OCI-LY7 (cell line): ENCODE data around the gene SYNGR4. TPM values are rescaled to one million over a fixed set of nuclear protein-coding genes. Genes with fewer than 3 reads are reported as not detected.

Source experiments
- BruUV-seq: library from RNA; stranded (reverse); fragments of 400-500 nt; replicated peaks from 2 replicates; lab custom pipeline; 2021; lab: Mats Ljungman, UMichigan
- CTCF ChIA-PET: fragments of 300-600 bp; sonication (Branson Sonifier 250); formaldehyde crosslinking; loops from one replicate; lab custom pipeline; 2022; ENCODE audit warnings: antibody characterized with exemption; ENCODE audit not compliant: unreplicated experiment; lab: Charles Lee
- POLR2A ChIA-PET: fragments of 300-600 bp; sonication (Branson Sonifier 250); formaldehyde crosslinking; loops from one replicate; lab custom pipeline; 2022; ENCODE audit warnings: antibody characterized with exemption; lab: Charles Lee
- DNase-seq: peaks from one replicate; pipeline ENCODE4 v3.0.0-alpha.2; 2015; ENCODE audit warnings: low spot score
- H2AFZ ChIP-seq: fragments of 200-600 bp; sonication (generic), shearing (Covaris generic); 2 replicates; pipeline ENCODE4 v1.6.1; 2014; ENCODE audit warnings: mild to moderate bottlenecking, antibody characterized with exemption, low read length, moderate library complexity
- H3K27ac ChIP-seq: fragments of 200-600 bp; sonication (generic); 2 replicates; pipeline ENCODE4 v1.5.1; 2014; ENCODE audit warnings: mixed run types, low read depth, mild to moderate bottlenecking, moderate library complexity, low read length, inconsistent platforms; ENCODE audit not compliant: poor library complexity, severe bottlenecking
- H3K36me3 ChIP-seq: fragments of 200-600 bp; sonication (generic); 2 replicates; pipeline ENCODE4 v1.6.1; 2014; ENCODE audit warnings: mild to moderate bottlenecking, antibody characterized with exemption, low read length, moderate library complexity, mixed read lengths; ENCODE audit not compliant: insufficient read depth
- H3K4me1 ChIP-seq: fragments of 200-600 bp; sonication (generic); 2 replicates; pipeline ENCODE4 v1.5.1; 2014; ENCODE audit warnings: mild to moderate bottlenecking, low read length; ENCODE audit not compliant: insufficient read depth, poor library complexity, severe bottlenecking
- H3K4me2 ChIP-seq: fragments of 200-600 bp; sonication (generic); 2 replicates; pipeline ENCODE4 v1.6.1; 2014; ENCODE audit warnings: mild to moderate bottlenecking, low read length
- H3K4me3 ChIP-seq: fragments of 200-600 bp; sonication (generic); 2 replicates; pipeline ENCODE4 v1.5.1; 2014; ENCODE audit warnings: mild to moderate bottlenecking, low read depth, low read length; ENCODE audit not compliant: poor library complexity, severe bottlenecking
- H3K79me2 ChIP-seq: fragments of 200-600 bp; sonication (generic); 2 replicates; pipeline ENCODE4 v1.6.1; 2016; ENCODE audit warnings: low read depth, mild to moderate bottlenecking, low read length, moderate library complexity, mixed read lengths; ENCODE audit not compliant: insufficient read depth
- H3K9me2 ChIP-seq: fragments of 200-600 bp; sonication (generic); 2 replicates; pipeline ENCODE4 v1.6.1; 2016; ENCODE audit warnings: mild to moderate bottlenecking, low read length, mixed read lengths; ENCODE audit not compliant: insufficient read depth
- H3K9me3 ChIP-seq: fragments of 200-600 bp; sonication (generic); 2 replicates; pipeline ENCODE4 v1.6.1; 2014; ENCODE audit warnings: mild to moderate bottlenecking, mixed run types, low read length, mixed read lengths
- H4K20me1 ChIP-seq: fragments of 200-600 bp; sonication (generic); 2 replicates; pipeline ENCODE4 v1.6.1; 2014; ENCODE audit warnings: mild to moderate bottlenecking, antibody characterized with exemption, low read length, moderate library complexity, mixed read lengths; ENCODE audit not compliant: insufficient read depth
- CTCF ChIP-seq: fragments of 200-600 bp; sonication (generic); conservative IDR thresholded peaks from 2 replicates; pipeline ENCODE4 v1.5.1; 2014; ENCODE audit warnings: mild to moderate bottlenecking, antibody characterized with exemption, low read length, moderate library complexity, mixed read lengths
- EZH2phosphoT487 ChIP-seq: fragments of 200-600 bp; sonication (generic); IDR thresholded peaks from 2 replicates; pipeline ENCODE4 v1.6.1; 2018; ENCODE audit warnings: low read depth, borderline replicate concordance, mild to moderate bottlenecking, mixed run types, antibody characterized with exemption, low read length, moderate library complexity, mixed read lengths
- intact Hi-C: fragments of 100-400 bp; cut with micrococcal nuclease; formaldehyde crosslinking; loops from one replicate; pipeline ENCODE4 v1.10.0; 2022; ENCODE audit not compliant: unreplicated experiment
- total RNA-seq, 2 experiments: library from RNA; depleted of rRNA in 1 of 2; stranded (reverse); fragments of >200 nt in 1 of 2; shearing (Covaris generic) in 1 of 2; gene quantifications; 2 replicates each; pipeline ENCODE4 v1.2.3, GENCODE V29; 2014 to 2022

SYNGR4 gene
- total RNA-seq, 2 experiments from 2014 or later = 0.38 to 1.2 TPM

GRCh38 chr19:48359123-48359522 is 5.0 kb upstream of the SYNGR4 start:
- H3K4me3 ChIP-seq = no peak overlapping the region
- H3K4me2 ChIP-seq = no peak overlapping the region
- intact Hi-C loops = no loop called here
- H3K9me3 ChIP-seq = no peaks in the 10 kb centered on the region
- CTCF ChIA-PET = no interaction called here
- H4K20me1 ChIP-seq = no peaks in the 10 kb centered on the region
- H3K36me3 ChIP-seq = peaks cover 5% of the 10 kb centered on the region; the same call in 1 of the 2 replicates
- POLR2A ChIA-PET = interaction anchor here (0.6 kb wide), 1 partner anchor 25 kb away, joined by 4 read pairs; no protein-coding TSS in a partner anchor
- H2AFZ ChIP-seq = no peak overlapping the region
- no peaks in the 10 kb centered on the region for H3K9me2 ChIP-seq
- DNase-seq = no peak
- TF ChIP-seq EZH2phosphoT487 (no peak), CTCF (no peak)
- no peak overlapping the region for H3K27ac ChIP-seq
- H3K4me1 ChIP-seq = peaks cover 7% of the 10 kb centered on the region
- H3K79me2 ChIP-seq = 0 out of 2 replicates have a peak, but pooled peaks cover 3% of the 10 kb centered on the region
- BruUV-seq = no TSS peak

- intact Hi-C loops = no loop called here
- DNase-seq = no peak
- TF ChIP-seq CTCF = no peak
- no peak for TF ChIP-seq EZH2phosphoT487
- no peak overlapping the region for H3K27ac ChIP-seq
- H3K9me3 ChIP-seq = no peaks in the 10 kb centered on the region
- H3K79me2 ChIP-seq = 0 out of 2 replicates have a peak, but pooled peaks cover 3% of the 10 kb centered on the region
- no TSS peak for BruUV-seq
- POLR2A ChIA-PET = interaction anchor here (0.7 to 0.8 kb wide), 2 partner anchors 32 to 41 kb away, joined by 3 to 4 read pairs; no protein-coding TSS in a partner anchor
- no peak overlapping the region for H3K4me3 ChIP-seq
- H4K20me1 ChIP-seq = no peaks in the 10 kb centered on the region
- H3K4me1 ChIP-seq = peaks cover 16% of the 10 kb centered on the region
- CTCF ChIA-PET = no interaction called here
- H2AFZ ChIP-seq = no peak overlapping the region
- H3K9me2 ChIP-seq = no peaks in the 10 kb centered on the region
- peaks cover 5% of the 10 kb centered on the region; the same call in 1 of the 2 replicates for H3K36me3 ChIP-seq
- no peak overlapping the region for H3K4me2 ChIP-seq
Measured at GRCh38 chr19:48361912-48362311, 2.3 kb upstream of the SYNGR4 start.

- Histone ChIP-seq H3K27ac (peak overlapping the region; percentile 82), H3K4me1 (peaks cover 16% of the 10 kb centered on the region), H2AFZ (peak overlapping the region; percentile 76), H3K79me2 (0 out of 2 replicates have a peak, but pooled peaks cover 3% of the 10 kb centered on the region), H3K9me2 (no peaks in the 10 kb centered on the region), H3K4me2 (peak overlapping the region; percentile 90), H4K20me1 (no peaks in the 10 kb centered on the region), H3K36me3 (peaks cover 5% of the 10 kb centered on the region; the same call in 1 of the 2 replicates), H3K4me3 (peak overlapping the region; percentile 81), H3K9me3 (no peaks in the 10 kb centered on the region)
- intact Hi-C loops = no loop called here
- ChIA-PET CTCF (no interaction called here), POLR2A (interaction anchor here (0.5 to 2.4 kb wide), 5 partner anchors 30 to 218 kb away, joined by 3 to 16 read pairs (median 4); no protein-coding TSS in a partner anchor)
- DNase-seq = peak; percentile 94
- TF ChIP-seq CTCF (0 out of 2 replicates have a peak, but pooled peaks have one; percentile 17), EZH2phosphoT487 (no peak)
- no TSS peak for BruUV-seq
Measured at GRCh38 chr19:48362716-48363499, 1.3 kb upstream of the SYNGR4 start.
